ENCODE measurements around the gene THBS2.
"Not testable (repeated sequence)": the region's sequence is repeated elsewhere in the genome, so short reads cannot be mapped to it uniquely, and the experiment has no call there.

The THBS2 gene

DNA sequence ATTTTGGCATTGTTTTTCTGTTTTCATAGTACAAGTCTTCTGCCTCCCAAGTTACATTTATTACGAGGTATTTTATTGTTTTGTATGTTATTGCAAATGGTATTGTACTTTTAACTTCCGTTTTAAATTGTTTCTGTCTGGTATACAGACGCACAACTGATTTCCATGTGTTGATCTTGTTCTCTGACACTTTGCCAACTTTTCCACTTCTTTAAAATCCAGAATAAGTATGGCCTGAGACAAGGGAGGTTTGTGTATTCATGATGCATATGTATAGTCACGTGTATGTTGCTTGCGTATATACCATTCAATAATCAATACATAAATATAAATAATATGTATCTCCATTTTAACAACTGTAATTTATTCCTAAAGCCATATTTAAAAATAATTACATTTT lies 41.2 kb downstream of the THBS2 start:
- H3K9ac ChIP-seq (ENCODE audit: low read length): no peak overlapping the region
- H3K4me3 ChIP-seq (ENCODE audit: low read length): no peak overlapping the region
- H3K36me3 ChIP-seq (ENCODE audit: control insufficient read depth, insufficient read depth, low read length): no peaks in the 10 kb centered on the region
- no peaks in the 10 kb centered on the region for H3K27me3 ChIP-seq (ENCODE audit: control insufficient read depth, insufficient read depth, low read length)
- H3K4me1 ChIP-seq (ENCODE audit: control insufficient read depth, insufficient read depth, low read length): peaks cover 11% of the 10 kb centered on the region
- H3K9me3 ChIP-seq (ENCODE audit: control insufficient read depth, low read length): no peaks in the 10 kb centered on the region

DNA sequence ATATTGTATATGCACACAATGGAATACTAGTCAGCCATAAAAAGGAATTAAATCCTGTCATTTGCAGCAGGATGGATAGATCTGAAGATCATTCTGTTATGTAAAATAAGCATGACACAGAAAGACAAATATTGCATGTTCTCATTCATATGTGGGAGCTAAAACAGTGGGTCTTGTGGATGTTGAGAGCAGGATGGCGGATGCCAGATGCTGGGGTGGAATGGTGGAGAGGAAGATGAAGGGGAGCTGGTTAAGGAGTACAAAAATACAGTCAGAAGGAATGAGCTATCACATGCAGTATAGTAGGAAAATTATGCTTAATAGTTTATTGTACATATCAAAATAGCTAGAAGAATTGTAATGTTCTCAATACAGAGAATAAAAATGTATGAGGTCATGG lies 41.8 kb downstream of the THBS2 start:
- no peaks in the 10 kb centered on the region for H3K36me3 ChIP-seq (ENCODE audit: control insufficient read depth, insufficient read depth, low read length)
- H3K27me3 ChIP-seq (ENCODE audit: control insufficient read depth, insufficient read depth, low read length): no peaks in the 10 kb centered on the region
- H3K9ac ChIP-seq (ENCODE audit: low read length): no peak overlapping the region
- H3K9me3 ChIP-seq (ENCODE audit: control insufficient read depth, low read length): no peaks in the 10 kb centered on the region
- H3K4me3 ChIP-seq (ENCODE audit: low read length): no peak overlapping the region
- peaks cover 11% of the 10 kb centered on the region for H3K4me1 ChIP-seq (ENCODE audit: control insufficient read depth, insufficient read depth, low read length)

DNA sequence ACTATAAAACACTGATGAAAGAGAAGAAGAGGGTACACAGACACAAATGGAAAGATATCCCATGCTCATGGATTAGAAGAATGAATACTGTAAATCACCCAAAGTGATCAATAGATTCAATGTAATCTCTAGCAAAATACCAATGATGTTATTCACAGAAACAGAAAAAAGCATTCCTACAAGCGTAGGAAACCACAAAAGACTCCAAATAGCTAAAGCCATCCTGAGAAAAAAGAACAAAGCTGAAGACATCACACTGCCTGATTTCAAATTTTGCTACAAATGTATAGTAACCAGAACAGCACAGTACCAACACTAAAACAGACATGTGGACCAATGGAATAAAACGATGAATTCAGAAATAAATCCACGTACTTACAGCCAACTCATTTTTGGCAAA lies 43.0 kb downstream of the THBS2 start:
- Histone ChIP-seq H3K4me1 (ENCODE audit: control insufficient read depth, insufficient read depth, low read length) (peaks cover 11% of the 10 kb centered on the region), H3K4me3 (ENCODE audit: low read length) (no peak overlapping the region), H3K27me3 (ENCODE audit: control insufficient read depth, insufficient read depth, low read length) (no peaks in the 10 kb centered on the region), H3K9ac (ENCODE audit: low read length) (no peak overlapping the region), H3K36me3 (ENCODE audit: control insufficient read depth, insufficient read depth, low read length) (no peaks in the 10 kb centered on the region), H3K9me3 (ENCODE audit: control insufficient read depth, low read length) (no peaks in the 10 kb centered on the region)

DNA sequence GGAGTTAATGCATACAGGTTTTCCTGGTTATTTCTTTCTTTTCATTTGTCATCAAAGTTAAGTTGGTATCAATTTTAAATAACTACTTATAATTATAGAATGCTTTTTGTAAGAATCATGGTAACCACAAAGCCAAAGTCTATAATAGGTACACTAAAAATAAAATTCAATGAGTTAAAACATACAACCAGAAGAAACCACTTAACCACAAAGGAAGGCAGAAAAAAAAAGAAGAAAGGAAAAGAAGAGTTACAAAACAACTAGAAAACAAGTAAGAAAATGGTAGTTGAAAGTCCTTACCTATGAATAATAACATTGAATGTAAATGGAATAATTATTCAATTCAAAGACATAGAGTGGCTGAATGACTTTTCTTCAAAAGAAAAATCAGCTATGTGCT lies 45.6 kb downstream of the THBS2 start:
- Histone ChIP-seq H3K27me3 (ENCODE audit: control insufficient read depth, insufficient read depth, low read length) (no peaks in the 10 kb centered on the region), H3K4me1 (ENCODE audit: control insufficient read depth, insufficient read depth, low read length) (peaks cover under 1% of the 10 kb centered on the region), H3K9me3 (ENCODE audit: control insufficient read depth, low read length) (no peaks in the 10 kb centered on the region), H3K36me3 (ENCODE audit: control insufficient read depth, insufficient read depth, low read length) (no peaks in the 10 kb centered on the region), H3K9ac (ENCODE audit: low read length) (no peak overlapping the region), H3K4me3 (ENCODE audit: low read length) (no peak overlapping the region)

DNA sequence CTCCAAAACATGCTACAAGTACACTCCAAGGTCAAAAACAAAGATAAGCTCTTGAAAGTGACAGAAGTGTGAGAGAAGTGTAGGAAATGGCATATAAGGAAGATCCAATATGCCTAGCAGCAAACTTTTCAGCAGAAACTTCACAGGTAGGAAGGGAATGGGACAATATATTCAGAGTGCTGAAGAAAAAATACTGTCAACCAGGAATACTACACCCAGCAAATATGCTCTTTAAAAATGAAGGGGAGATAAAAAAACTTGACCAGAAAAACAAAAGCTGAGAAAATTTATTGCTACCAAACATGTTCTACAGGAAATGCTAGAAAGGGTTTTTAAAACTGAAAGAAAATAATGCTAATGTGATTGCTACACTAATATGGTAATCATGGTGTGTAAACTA lies 46.2 kb downstream of the THBS2 start:
- no peaks in the 10 kb centered on the region for H3K4me1 ChIP-seq (ENCODE audit: control insufficient read depth, insufficient read depth, low read length)
- no peaks in the 10 kb centered on the region for H3K36me3 ChIP-seq (ENCODE audit: control insufficient read depth, insufficient read depth, low read length)
- no peak overlapping the region for H3K4me3 ChIP-seq (ENCODE audit: low read length)
- no peak overlapping the region for H3K9ac ChIP-seq (ENCODE audit: low read length)
- no peaks in the 10 kb centered on the region for H3K27me3 ChIP-seq (ENCODE audit: control insufficient read depth, insufficient read depth, low read length)
- H3K9me3 ChIP-seq (ENCODE audit: control insufficient read depth, low read length): no peaks in the 10 kb centered on the region

DNA sequence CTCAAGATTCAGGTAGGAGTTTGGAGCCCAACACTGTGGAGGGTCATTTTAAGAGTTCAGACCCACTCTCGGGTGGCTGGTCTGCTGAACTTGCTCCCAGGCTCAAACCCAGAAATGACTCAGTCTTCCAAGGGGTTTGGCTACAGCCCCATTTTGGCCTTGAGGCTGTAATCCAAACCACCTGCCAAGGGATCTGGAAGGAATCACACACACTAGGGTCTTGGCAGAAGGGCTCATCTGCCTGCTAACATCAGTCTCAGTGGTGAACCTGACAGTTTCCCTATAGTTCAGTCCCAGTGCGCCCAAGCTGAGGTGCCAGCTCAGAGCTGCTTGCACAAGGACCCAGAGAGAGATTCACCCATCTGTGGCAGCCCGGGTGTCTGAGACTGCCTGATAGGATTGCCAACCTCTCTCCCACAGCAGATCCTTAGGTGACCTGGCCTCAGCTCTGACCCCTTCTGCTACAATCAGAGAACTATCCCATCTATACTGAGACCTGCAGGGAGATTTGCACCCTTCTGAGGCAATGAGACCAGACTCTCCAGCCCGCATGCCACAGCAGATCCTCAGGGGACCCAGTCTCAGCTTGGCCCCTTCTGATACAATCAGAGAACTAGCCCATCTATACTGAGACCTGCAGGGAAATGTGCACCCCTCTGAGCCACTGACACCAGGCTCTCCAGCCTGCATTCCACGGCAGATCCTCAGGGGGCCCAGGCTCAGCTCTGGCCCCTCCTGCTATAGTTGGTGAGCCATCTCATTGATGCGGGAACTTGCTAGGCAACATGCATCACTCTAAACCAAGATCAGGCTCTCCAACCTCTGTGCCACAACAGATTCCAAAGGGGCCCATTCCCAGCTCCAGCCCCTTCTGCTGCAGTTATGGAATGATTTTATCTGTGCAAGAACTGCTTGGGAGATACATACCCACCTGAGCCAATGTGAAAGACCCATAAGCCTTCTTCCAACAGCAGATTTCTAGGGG lies 48.2 kb downstream of the THBS2 start:
- H3K36me3 ChIP-seq (ENCODE audit: control insufficient read depth, insufficient read depth, low read length): no peaks in the 10 kb centered on the region
- H3K27me3 ChIP-seq (ENCODE audit: control insufficient read depth, insufficient read depth, low read length): no peaks in the 10 kb centered on the region
- H3K4me1 ChIP-seq (ENCODE audit: control insufficient read depth, insufficient read depth, low read length): no peaks in the 10 kb centered on the region
- H3K4me3 ChIP-seq (ENCODE audit: low read length): no peak overlapping the region
- no peak overlapping the region for H3K9ac ChIP-seq (ENCODE audit: low read length)
- H3K9me3 ChIP-seq (ENCODE audit: control insufficient read depth, low read length): no peaks in the 10 kb centered on the region

DNA sequence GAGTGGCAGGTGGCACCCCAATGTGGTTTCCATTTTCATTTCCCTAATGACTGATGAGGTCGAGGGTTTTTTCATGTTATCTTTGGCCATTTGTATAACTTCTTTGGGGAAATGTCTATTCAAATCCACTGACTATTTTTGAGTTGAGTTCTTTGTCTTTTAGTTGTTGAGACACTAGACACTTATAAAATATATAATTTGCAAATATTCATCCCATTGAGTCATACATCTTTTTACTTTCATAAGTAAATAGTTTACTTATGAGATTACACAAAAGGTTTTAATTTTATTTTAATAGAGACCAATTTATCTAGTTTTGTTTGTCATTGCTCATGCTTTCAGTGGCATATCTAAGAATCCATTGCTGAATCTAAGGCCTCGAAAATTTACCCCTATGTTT lies 49.5 kb downstream of the THBS2 start:
- H3K36me3 ChIP-seq (ENCODE audit: control insufficient read depth, insufficient read depth, low read length): no peaks in the 10 kb centered on the region
- no peaks in the 10 kb centered on the region for H3K27me3 ChIP-seq (ENCODE audit: control insufficient read depth, insufficient read depth, low read length)
- no peak overlapping the region for H3K9ac ChIP-seq (ENCODE audit: low read length)
- H3K4me1 ChIP-seq (ENCODE audit: control insufficient read depth, insufficient read depth, low read length): no peaks in the 10 kb centered on the region
- no peak overlapping the region for H3K4me3 ChIP-seq (ENCODE audit: low read length)
- H3K9me3 ChIP-seq (ENCODE audit: control insufficient read depth, low read length): no peaks in the 10 kb centered on the region

DNA sequence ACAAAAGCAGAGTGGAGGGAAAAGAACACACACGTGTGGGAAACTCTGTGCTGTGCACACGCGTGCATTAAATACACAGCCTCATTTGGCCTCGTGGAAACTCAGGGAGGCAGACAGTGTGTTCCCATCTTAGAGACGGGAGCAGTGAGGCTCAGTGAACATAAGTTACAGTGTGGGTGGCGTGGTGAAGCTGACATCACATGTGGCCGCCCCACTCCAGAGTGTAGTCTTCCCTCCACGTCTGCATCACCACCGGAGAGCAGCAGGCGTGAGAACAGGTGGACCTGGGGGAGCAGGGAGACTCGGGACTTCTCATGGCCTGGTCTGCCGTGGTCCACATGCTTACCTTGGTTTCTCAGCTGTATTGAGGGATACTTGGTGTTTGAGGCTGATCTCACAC lies 51.7 kb downstream of the THBS2 start:
- Histone ChIP-seq H3K36me3 (ENCODE audit: control insufficient read depth, insufficient read depth, low read length) (no peaks in the 10 kb centered on the region), H3K4me1 (ENCODE audit: control insufficient read depth, insufficient read depth, low read length) (no peaks in the 10 kb centered on the region), H3K4me3 (ENCODE audit: low read length) (no peak overlapping the region), H3K27me3 (ENCODE audit: control insufficient read depth, insufficient read depth, low read length) (no peaks in the 10 kb centered on the region), H3K9ac (ENCODE audit: low read length) (no peak overlapping the region), H3K9me3 (ENCODE audit: control insufficient read depth, low read length) (no peaks in the 10 kb centered on the region)

DNA sequence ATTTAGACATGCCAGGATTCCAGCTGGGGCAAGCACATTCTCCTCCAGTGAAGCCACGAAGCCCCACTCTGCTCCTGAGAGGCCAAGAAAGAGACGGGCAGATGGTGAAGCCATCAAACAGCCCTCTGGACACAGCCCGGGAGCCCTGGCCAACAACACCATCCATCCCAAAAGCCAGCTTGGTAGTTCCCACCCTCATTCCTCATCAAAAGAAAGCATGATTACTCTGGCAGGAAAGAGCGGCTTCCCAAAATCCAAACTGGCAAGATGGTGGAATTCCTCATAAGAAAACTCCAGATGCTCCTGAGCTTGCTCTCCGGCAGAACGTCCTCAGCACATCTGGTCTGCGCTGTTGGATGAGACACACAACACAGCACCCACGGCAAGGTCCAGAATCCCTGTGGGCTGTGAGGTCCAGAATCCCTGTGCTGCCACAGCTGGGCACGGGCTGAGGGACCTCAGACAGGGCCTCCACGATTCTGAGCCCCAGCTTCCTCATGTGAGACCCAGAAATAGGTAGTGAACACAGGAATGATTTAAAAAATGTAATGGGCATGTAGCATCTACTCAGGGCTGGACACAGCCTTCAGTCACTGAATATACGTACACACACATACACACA lies 52.6 kb downstream of the THBS2 start:
- no peaks in the 10 kb centered on the region for H3K4me1 ChIP-seq (ENCODE audit: control insufficient read depth, insufficient read depth, low read length)
- H3K36me3 ChIP-seq (ENCODE audit: control insufficient read depth, insufficient read depth, low read length): no peaks in the 10 kb centered on the region
- no peaks in the 10 kb centered on the region for H3K9me3 ChIP-seq (ENCODE audit: control insufficient read depth, low read length)
- no peak overlapping the region for H3K9ac ChIP-seq (ENCODE audit: low read length)
- no peak overlapping the region for H3K4me3 ChIP-seq (ENCODE audit: low read length)
- no peaks in the 10 kb centered on the region for H3K27me3 ChIP-seq (ENCODE audit: control insufficient read depth, insufficient read depth, low read length)

DNA sequence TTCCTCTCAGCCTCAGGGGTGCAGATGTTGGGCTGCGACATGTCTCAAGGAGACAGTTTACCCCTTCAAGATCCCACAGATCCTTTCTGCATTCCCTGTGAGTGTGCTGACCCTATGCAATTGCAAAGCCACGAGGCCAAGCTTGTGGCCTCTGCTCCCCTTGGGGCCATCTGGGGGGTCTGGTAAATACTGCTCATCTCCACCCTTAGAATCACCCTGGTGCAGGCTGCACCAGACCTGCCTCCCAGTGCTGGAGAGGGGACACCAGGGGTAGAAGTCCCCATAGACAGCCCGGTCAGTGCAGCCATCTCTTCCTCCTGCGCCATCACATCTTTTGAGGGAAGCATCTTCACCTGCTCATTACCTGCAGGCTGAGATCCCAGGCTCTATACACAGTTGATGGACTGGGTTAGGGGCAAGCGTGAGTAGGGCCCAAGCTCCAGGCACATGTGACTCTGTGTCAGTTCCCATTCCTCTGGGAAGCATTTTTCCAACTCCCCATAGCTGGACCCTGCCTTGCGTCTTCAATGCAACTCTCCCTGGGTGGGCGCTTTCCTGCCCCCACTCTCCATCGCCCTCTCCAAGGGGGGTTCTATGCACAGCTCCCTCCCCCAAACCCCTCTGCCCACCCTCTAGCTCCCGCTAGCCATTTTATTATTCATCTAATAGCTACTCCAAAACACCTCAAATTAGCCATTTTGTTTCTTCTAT lies 53.9 kb downstream of the THBS2 start:
- Histone ChIP-seq H3K4me1 (ENCODE audit: control insufficient read depth, insufficient read depth, low read length) (no peaks in the 10 kb centered on the region), H3K9me3 (ENCODE audit: control insufficient read depth, low read length) (no peaks in the 10 kb centered on the region), H3K27me3 (ENCODE audit: control insufficient read depth, insufficient read depth, low read length) (no peaks in the 10 kb centered on the region), H3K9ac (ENCODE audit: low read length) (no peak overlapping the region), H3K4me3 (ENCODE audit: low read length) (no peak overlapping the region), H3K36me3 (ENCODE audit: control insufficient read depth, insufficient read depth, low read length) (no peaks in the 10 kb centered on the region)

DNA sequence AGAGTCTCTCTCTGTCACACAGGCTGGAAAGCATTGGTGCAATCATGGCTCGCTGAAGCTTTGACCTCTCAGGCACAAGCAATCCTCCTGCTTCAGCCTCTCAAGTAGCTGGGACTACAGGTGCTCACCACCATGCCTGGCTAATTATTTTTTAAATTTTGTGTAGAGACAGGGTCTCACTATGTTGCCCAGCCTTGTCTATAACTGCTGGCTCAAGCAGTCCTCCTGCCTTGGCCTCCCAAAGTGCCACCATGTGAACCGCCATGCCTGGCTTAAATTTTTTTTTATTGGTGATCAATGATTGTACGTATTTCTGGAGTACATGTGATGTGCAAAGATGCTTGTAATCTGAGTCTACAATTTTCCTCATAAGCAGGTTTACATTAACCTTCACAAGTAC lies 54.8 kb downstream of the THBS2 start:
- Histone ChIP-seq H3K4me3 (ENCODE audit: low read length) (no peak overlapping the region), H3K27me3 (ENCODE audit: control insufficient read depth, insufficient read depth, low read length) (no peaks in the 10 kb centered on the region), H3K9ac (ENCODE audit: low read length) (no peak overlapping the region), H3K9me3 (ENCODE audit: control insufficient read depth, low read length) (no peaks in the 10 kb centered on the region), H3K4me1 (ENCODE audit: control insufficient read depth, insufficient read depth, low read length) (no peaks in the 10 kb centered on the region), H3K36me3 (ENCODE audit: control insufficient read depth, insufficient read depth, low read length) (no peaks in the 10 kb centered on the region)

DNA sequence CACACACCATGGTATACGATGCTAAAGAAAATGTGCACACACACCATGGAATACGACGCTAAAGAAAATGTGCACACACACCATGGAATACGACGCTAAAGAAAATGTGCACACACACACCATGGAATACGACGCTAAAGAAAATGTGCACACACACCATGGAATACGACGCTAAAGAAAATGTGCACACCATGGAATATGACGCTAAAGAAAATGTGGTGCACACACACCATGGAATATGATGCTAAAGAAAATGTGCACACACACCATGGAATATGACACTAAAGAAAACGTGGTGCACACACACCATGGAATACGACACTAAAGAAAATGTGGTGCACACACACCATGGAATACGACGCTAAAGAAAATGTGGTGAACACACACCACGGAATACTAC lies 55.7 kb downstream of the THBS2 start:
- not testable (repeated sequence) for H3K27me3 ChIP-seq (ENCODE audit: control insufficient read depth, insufficient read depth, low read length); H3K4me1 ChIP-seq (ENCODE audit: control insufficient read depth, insufficient read depth, low read length); H3K36me3 ChIP-seq (ENCODE audit: control insufficient read depth, insufficient read depth, low read length); H3K9me3 ChIP-seq (ENCODE audit: control insufficient read depth, low read length); H3K9ac ChIP-seq (ENCODE audit: low read length); H3K4me3 ChIP-seq (ENCODE audit: low read length)
